ENCODE data around the gene HOXD10.

DNA sequence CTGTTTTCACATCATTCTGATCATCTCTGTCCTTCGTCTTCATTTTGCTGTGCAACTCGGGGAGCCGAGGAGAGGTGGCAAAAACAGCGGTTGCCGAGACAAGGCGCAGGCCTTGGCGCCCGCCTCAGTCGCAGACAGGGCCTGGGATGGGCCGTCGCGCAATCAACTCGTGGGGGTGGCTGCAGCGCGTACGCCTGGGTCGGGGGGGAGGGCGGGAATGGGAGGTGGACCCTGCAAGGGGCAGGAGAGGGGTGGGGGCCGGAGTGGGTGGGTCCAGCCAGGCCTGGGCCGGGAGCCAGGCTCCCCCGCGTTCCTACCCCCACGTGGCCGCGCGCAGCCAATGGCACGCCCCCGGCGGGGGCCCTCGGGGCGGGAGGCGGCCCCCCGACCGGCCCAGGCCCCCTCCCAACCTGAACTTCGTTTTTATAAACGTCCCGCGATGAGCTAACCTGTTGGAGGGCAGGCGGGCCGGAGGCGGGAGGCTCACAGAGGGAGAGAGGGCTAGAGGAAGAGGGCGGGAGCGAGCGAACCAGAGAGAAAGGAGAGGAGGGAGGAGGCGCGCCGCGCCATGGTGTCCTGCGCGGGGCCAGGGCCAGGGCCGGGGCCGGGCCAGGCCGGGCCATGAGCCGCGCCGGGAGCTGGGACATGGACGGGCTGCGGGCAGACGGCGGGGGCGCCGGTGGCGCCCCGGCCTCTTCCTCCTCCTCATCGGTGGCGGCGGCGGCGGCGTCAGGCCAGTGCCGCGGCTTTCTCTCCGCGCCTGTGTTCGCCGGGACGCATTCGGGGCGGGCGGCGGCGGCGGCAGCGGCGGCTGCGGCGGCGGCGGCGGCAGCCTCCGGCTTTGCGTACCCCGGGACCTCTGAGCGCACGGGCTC lies 24.1 kb upstream of the HOXD10 start, which contains the start of gene HOXD13:
- TF ChIP-seq, protein P1, sequence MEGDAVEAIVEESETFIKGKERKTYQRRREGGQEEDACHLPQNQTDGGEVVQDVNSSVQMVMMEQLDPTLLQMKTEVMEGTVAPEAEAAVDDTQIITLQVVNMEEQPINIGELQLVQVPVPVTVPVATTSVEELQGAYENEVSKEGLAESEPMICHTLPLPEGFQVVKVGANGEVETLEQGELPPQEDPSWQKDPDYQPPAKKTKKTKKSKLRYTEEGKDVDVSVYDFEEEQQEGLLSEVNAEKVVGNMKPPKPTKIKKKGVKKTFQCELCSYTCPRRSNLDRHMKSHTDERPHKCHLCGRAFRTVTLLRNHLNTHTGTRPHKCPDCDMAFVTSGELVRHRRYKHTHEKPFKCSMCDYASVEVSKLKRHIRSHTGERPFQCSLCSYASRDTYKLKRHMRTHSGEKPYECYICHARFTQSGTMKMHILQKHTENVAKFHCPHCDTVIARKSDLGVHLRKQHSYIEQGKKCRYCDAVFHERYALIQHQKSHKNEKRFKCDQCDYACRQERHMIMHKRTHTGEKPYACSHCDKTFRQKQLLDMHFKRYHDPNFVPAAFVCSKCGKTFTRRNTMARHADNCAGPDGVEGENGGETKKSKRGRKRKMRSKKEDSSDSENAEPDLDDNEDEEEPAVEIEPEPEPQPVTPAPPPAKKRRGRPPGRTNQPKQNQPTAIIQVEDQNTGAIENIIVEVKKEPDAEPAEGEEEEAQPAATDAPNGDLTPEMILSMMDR (IDR thresholded peaks at IDR 0.05; ENCODE audit: insufficient read depth, low read length) = no peak
- no peak for TF ChIP-seq SPI1 (IDR thresholded peaks at IDR 0.05; ENCODE audit: borderline replicate concordance, low read depth)

All from HL-60 (cell line).